Neural crest cell (in vitro differentiated cells): Measurements from ENCODE around the gene NINJ2. TPM values are rescaled to one million over a fixed set of nuclear protein-coding genes. Genes with fewer than 3 reads are reported as not detected.

Experiments
- DNase-seq: peaks from one replicate; pipeline ENCODE4 v3.0.0; 2021; ENCODE audit warnings: low read depth, mixed read lengths, low spot score
- H3K27ac Mint-ChIP-seq: one replicate; pipeline ENCODE4 v1.8.0; 2021; ENCODE audit warnings: mild to moderate bottlenecking, mixed read lengths; ENCODE audit not compliant: unreplicated experiment
- H3K27me3 Mint-ChIP-seq: 2 replicates; pipeline ENCODE4 v1.8.0; 2021; ENCODE audit warnings: low read depth, mild to moderate bottlenecking, mixed read lengths
- H3K36me3 Mint-ChIP-seq: 2 replicates; pipeline ENCODE4 v1.8.0; 2021; ENCODE audit warnings: low read depth, mild to moderate bottlenecking, mixed read lengths
- H3K4me1 Mint-ChIP-seq: 2 replicates; pipeline ENCODE4 v1.8.0; 2021; ENCODE audit warnings: mixed read lengths
- H3K4me3 Mint-ChIP-seq: one replicate; pipeline ENCODE4 v1.8.0; 2021; ENCODE audit warnings: mild to moderate bottlenecking, mixed read lengths
- H3K9me3 Mint-ChIP-seq: 2 replicates; pipeline ENCODE4 v1.8.0; 2021; ENCODE audit warnings: mixed read lengths
- total RNA-seq: library from RNA; stranded (reverse); gene quantifications from 2 replicates; pipeline ENCODE4 v1.2.1, GENCODE V29; 2021
- TF ChIP-seq, protein P1 (sequence below): fragments of 200-600 bp; sonication (generic); conservative IDR thresholded peaks from 2 replicates; pipeline ENCODE4 v1.5.0; 2021; ENCODE audit warnings: antibody characterized with exemption, mild to moderate bottlenecking

NINJ2 gene
- total RNA-seq, 1 donor from 2014 or later: 0.42 TPM

DNA sequence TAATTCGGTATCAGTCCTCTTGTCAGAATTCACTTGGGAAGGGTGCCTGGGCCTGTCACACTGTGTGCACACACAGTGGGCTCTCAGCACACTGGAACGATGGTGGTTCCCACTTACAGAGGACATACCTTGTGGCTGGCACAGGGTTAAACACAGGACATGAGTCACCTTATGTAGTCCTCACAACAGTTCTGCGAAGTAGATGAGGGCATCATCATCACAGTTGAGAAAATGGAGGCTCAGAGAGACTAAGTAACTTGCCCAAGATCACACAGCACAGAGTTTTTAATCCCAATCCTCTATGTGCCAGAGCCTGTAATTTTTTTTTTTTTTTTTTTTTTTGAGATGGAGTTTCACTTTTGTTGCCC lies 90.7 kb downstream of the NINJ2 start:
- Mint-ChIP-seq H3K4me1 (peaks cover 36% of the 10 kb centered on the region), H3K4me3 (peak overlapping the region; percentile 27), H3K27me3 (no peaks in the 10 kb centered on the region), H3K9me3 (no peaks in the 10 kb centered on the region), H3K27ac (no peak overlapping the region), H3K36me3 (no peaks in the 10 kb centered on the region)
- TF ChIP-seq, protein P1, sequence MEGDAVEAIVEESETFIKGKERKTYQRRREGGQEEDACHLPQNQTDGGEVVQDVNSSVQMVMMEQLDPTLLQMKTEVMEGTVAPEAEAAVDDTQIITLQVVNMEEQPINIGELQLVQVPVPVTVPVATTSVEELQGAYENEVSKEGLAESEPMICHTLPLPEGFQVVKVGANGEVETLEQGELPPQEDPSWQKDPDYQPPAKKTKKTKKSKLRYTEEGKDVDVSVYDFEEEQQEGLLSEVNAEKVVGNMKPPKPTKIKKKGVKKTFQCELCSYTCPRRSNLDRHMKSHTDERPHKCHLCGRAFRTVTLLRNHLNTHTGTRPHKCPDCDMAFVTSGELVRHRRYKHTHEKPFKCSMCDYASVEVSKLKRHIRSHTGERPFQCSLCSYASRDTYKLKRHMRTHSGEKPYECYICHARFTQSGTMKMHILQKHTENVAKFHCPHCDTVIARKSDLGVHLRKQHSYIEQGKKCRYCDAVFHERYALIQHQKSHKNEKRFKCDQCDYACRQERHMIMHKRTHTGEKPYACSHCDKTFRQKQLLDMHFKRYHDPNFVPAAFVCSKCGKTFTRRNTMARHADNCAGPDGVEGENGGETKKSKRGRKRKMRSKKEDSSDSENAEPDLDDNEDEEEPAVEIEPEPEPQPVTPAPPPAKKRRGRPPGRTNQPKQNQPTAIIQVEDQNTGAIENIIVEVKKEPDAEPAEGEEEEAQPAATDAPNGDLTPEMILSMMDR: no peak
- no peak for DNase-seq

DNA sequence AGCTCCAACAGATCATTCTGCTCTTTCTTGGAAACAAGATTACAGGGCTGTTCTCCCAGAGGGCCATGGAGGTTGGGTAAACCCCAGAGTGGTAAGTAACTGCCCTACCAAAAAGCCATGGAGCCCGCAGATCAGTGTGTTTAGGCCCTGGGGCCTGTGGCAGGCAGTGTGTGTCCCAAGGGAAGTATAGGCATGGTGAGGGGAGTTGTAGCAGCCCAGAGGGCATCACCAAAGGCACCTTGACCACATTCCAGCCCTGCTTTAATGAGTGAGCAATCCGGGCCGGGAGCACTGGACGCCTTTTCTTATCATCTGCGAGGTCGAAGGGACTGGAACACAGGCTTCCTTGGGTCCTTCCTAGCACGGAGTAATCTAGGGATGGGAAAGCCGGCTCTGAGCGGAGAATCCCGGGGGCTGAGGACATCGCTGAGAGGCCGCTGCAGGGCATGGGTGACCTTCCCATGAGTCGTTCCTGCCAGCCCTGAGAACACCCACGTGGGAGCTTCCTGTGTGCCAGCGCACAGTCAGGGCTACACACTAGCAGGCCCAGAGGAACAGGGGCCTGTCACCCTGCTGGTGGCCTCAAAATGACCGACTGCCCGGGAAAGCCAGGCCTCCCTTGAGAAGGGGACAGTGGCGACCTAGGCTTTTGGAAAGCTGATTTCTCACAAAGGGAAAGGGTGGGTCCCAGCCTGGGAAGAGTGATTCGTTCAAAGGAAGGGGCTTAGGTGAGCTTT lies 91.3 kb downstream of the NINJ2 start:
- TF ChIP-seq, protein P1: no peak
- Mint-ChIP-seq H3K27me3 (no peaks in the 10 kb centered on the region), H3K4me3 (peak overlapping the region; percentile 71), H3K9me3 (no peaks in the 10 kb centered on the region), H3K36me3 (no peaks in the 10 kb centered on the region), H3K27ac (no peak overlapping the region), H3K4me1 (peaks cover 36% of the 10 kb centered on the region)
- DNase-seq: no peak

DNA sequence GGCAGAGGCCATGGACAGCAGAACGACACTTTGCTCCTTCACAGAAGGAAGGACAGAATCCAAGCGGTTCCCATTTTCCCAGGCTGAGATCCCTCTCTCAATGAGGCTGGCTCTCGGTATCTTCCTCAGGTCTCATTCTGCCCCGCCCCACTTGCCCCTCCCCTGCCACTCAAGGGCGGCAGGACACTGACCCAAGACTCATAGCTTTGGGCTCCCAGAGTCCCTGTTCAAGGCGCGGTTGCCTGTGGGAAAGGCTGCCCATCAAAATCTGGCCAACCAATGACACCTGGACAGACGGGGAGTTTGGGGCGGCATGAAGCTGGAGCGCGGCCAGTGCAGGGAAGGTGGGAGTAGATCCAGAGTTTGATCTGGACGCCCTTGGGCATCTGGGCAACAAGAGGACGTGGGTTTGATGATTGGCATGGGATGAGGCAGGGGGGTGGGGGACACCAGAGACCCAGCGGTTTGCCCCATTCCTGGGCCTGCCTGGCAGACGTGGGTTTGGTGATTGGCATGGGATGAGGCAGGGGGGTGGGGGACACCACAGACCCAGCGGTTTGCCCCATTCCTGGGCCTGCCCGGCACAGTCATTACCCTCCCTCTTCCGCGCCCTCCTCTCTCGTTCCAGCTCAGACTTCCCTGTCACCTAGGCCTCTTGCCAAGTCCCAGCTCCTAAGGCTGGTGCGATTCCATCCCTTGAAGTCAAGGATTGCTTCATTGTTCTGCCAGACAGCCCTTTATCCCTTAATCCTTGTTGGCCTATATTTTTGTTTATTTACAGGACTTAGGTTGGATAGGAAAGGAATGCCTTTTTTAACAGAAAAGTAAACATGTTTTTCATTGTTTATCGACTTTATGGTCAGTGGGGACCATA lies 92.1 kb downstream of the NINJ2 start:
- Mint-ChIP-seq H3K27me3 (no peaks in the 10 kb centered on the region), H3K9me3 (no peaks in the 10 kb centered on the region), H3K4me1 (peaks cover 31% of the 10 kb centered on the region), H3K36me3 (no peaks in the 10 kb centered on the region), H3K4me3 (peak overlapping the region; percentile 71), H3K27ac (peak overlapping the region; percentile 75)
- DNase-seq: no peak
- TF ChIP-seq, protein P1: no peak

DNA sequence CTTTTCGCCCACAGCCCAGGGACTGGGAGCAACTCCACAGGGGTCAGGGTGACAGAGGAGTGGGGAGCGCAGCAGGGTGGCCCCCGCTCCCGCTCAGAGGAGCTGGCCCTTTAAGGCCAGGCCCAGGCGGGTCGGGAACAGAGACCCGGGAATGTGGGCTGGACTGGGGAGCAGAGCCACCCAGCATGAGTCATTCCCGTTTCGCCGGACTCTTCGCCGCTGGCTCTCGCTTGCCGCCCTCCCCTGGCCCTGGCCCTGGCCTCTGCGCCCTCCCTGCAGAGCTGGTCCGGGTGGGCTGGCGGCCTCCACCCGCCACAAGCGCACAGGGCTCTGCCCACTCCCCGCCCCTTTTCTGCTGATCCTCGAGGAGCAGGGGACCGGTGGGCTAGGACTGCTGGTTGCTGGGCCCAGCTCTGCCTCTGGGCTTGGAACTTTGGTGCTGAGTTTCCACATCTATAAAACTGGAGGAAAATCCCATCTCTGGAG lies 92.8 kb downstream of the NINJ2 start:
- peak; percentile 53 for DNase-seq
- H3K27ac Mint-ChIP-seq: peak overlapping the region; percentile 75
- H3K9me3 Mint-ChIP-seq: no peaks in the 10 kb centered on the region
- H3K4me1 Mint-ChIP-seq: peaks cover 24% of the 10 kb centered on the region
- H3K4me3 Mint-ChIP-seq: peak overlapping the region; percentile 88
- no peaks in the 10 kb centered on the region for H3K27me3 Mint-ChIP-seq
- H3K36me3 Mint-ChIP-seq: no peaks in the 10 kb centered on the region
- TF ChIP-seq, protein P1: no peak

DNA sequence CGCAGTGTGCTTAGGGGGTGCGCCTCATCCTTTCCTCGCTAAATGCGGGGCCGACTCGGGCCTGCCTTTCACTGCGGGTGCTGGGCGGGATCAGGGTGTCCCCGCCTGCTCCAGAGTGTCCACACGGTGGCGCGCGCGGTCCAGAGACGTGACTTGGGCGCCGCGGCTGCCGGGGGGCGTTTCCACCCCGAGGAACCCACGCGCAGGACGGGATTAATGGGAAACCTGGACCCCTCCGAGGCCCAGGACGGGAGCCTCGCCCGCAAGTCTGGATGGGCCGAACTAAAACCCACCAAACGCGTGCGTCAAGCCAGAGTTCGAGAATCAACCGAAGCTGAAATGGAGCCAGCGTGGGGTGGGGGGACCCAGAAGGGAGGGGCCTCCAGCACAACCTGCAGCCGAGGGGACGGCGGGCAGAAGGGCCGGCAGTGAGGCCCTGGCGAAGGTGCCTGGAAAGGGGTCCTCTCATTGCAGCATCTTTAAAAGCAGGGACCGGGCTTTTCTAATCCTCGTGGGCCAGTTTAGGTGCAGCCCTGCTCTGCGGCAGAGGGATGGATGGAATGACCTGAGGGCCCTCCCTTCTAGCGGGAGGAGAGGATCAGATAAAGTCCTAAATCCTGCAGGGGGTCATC lies 93.3 kb downstream of the NINJ2 start:
- Mint-ChIP-seq H3K9me3 (no peaks in the 10 kb centered on the region), H3K36me3 (no peaks in the 10 kb centered on the region), H3K4me1 (peaks cover 20% of the 10 kb centered on the region), H3K27me3 (no peaks in the 10 kb centered on the region), H3K27ac (no peak overlapping the region), H3K4me3 (peak overlapping the region; percentile 88)
- peak; percentile 94 for DNase-seq
- TF ChIP-seq, protein P1: peak; percentile 100
